Activated naive CD4-positive, alpha-beta T cell (primary cell): Measurements from ENCODE around the gene SH3D19.

Source experiments
- DNase-seq, 4 experiments: peaks; one replicate each; lab custom pipeline; 2025; lab: John Stamatoyannopoulos, UW

SH3D19 gene

DNA sequence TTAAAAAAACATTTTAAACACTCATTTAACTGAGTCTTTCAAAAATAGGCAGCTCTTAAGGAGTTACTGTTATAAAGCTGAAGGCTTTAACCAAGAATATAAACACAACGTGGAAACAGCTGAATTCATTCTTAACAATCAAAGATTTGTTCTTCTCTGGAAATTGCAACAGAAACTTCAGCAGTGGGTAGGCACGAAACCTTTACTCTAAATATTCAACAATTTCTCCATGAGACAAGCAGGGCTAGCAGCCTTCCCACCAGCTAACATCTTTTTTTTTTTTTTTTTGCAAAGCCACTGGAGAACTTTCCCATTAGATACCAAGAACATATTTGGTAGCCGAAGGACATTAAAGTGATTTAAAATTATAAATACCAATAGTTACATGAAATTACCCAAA is 126.7 kb downstream of the SH3D19 start:
- no peak for DNase-seq

DNA sequence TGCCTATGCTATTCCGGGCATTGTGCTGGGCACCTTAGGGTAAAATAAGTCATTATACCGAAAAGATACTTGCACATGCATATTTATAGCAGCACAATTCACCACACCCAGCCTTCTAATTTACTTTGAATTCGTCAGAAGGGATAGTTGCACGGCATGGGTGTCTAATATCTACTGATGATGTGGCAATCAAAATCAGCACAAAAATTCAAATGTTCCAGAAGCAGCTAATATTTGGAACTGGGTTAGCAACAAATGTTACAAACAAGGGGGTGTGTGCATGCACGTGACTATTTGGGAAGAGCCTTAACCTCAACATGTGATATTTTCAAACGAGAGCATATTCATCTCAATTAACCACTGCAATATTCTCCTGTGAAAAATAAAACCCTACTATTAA is 128.2 kb downstream of the SH3D19 start:
- no peak for DNase-seq

DNA sequence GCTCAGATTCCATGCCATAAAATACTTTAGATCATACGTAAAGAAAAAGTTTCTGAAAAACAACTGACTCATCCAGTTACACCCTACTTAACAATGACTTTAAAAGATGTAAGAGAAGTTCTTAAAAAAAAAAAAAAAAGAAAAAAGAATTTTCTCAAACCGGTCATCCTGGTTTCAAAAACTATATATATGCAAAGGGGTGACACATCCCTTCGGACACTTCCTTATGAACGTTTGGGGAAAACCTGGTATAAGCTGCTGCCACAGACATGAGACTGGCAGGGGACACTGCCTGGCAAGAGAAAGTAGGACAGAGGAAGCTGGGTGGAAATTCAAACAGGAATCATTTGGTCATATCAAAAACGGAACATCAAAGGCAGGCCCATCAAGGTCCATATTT is 129.6 kb downstream of the SH3D19 start:
- DNase-seq: no peak

DNA sequence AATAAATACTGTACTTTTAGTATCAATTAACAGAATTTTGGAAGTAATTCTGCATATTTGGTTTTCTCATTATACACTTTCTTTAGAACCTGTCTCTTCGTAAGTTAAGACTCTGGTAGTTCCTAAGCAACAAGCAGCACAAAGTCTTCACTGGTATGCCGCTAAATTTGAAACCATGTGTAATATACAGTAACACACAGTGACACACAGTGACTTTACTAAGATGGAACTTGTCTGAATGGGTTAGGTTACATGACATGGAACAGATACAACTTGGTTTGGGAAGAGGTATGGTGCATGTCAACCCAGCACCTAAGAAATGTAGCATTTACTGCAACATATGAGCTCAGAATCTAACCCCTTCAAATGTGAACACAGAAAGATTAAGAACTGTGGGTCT is 132.0 kb downstream of the SH3D19 start:
- no peak for DNase-seq

DNA sequence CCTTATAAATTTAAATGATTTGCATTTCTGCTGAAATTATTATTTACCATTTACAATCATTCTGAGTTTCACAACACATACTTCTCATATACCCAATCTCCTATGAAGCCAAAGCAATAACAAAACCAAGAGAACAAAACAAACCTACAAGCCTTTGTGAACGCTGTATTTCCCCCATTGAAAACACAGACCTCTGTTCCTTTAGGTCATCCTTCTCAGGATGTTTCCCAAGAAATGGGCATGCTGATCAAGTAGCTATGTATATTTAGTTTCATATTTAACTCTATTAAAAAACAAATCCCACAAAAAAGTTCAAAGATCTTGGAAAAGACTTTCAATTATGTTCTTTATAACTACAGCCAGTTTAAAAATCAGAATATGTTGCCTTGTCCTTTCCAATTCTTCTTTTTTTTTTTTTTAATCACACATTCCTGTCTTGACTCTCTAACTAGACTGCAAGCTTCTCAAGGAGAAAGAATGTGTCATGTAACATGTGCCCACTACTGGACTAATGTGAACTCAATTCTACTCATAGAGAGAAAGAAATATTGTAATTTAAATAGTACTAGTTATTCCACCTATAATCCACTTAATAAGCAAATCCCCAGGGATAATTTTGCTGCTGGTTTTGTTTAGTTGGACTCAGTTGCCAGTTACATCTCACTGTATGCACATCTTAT is 132.7 kb downstream of the SH3D19 start:
- no peak for DNase-seq

DNA sequence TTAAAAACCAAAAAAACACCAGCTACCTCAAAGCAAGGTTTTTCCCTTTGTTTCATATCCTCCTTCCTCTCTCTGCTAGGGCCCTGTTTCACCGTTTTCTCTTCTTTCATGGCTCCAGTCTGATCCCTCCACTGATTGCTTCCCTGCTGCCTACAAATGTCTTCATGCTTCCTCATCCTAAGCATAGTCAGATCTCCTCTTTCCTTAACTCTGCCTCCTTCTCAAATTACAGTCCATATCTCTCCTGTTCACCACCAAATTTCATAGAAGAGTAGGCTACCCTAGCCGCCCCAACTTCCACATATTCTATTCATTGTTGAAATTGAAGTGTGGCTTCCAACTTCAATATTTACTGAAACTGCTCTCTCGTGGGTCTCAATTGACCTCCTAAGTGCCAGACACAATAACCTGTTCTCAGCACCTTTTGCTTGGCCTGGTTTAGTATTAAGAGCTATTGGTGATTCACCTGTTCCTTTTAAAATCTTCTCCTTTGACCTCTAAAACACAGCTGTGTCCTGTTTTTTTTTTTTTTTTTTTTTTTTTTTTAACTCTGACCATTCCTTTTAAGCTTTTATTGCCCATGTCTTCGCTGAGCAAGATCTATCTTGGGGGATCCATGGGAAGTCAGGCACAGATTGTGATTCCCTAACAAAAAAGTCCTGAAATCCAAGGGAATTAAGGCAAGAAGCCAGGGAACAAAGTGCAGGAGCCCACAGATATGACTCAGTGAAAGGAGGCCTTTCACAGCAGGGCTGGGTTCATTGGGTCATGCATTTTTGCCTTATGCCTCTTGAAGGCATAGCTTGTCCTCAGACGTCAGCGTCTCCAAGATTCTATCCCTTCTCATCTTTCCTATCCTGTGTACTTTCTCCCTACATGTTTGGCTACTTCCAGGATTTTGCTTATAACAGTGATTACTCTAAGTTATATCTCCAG is 140.6 kb downstream of the SH3D19 start:
- no peak for DNase-seq

DNA sequence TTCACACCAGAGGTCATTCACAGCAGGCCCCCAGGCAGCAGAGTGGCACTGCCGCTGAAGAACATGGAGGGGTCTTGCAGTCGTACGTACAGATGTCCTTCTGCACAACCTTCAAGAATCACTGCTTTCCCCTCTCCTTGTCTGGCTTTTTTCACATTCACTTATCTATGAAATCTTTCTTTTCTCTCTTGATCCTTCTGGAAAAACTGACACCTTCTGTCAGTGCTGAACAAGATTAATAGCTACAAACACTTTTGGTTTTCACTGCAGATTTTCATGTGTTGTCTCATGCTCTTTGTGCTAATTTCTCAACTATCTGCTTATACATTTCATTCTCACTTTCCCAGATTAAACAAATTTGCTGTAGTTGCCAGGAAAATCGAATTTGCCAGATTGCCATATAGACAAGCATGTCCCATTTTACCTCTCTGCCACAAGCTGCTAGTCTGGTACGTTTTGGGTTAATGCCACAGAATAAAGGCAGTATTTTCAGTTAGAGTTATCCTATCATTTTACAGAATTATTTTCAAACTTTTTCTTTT is 142.9 kb downstream of the SH3D19 start:
- DNase-seq: no peak

DNA sequence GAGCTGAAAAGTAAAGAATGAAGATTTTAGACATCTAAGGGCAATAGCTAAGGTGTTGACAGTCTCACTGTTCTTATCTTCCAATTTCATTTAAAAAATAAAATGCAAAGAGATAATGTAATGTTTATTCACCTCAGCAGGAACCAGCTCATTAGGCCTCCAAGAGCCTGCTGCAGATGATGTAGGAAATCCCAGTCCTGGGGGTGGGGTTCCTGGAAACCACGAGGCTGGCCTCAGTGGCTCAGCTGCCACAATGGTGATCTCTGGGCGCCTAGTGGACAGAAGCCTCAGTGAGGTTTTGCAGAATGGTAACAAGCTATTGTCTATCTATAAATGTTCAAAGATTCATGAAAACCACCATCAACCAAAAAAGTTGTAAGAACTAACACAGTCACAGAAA is 148.7 kb downstream of the SH3D19 start:
- DNase-seq: no peak

DNA sequence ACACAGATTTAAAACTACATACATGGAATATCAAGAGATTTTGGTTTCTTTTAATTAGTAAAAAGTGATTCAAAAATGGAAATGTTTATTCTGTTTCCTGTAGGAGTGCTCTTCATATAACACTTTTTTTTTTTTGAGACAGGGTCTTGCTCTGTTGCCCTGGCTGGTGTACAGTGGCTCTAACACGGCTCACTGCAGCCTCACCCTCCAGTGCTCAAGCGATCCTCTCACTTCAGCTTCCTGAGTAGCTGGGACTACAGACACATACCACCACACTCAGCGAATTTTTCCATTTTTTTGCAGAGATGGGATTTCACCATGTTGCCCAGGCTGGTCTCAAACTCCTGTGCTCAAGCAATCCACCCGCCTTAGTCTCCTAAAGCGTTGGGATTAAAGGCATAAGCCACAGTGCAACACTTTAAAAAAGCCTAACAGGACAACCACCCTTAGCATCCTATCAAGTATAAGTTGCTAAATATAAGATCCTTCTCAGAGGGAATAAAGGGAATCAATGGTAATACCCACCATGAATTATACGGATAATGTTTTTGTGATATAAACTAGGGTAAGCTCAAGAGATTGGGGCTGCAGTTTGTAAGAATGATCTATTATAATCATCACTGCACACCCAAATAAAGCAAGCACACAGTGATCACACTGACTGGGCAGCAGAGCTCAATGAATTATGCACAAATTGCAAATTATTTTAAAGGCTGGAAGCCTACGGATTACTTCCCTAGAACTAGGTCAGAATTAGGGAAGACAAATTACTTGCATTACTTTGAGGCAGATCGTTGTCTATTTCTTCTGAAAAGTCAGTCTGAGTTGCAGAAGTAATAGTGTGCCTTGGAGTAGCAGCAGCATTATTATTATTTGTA is 149.4 kb downstream of the SH3D19 start:
- DNase-seq: no peak

DNA sequence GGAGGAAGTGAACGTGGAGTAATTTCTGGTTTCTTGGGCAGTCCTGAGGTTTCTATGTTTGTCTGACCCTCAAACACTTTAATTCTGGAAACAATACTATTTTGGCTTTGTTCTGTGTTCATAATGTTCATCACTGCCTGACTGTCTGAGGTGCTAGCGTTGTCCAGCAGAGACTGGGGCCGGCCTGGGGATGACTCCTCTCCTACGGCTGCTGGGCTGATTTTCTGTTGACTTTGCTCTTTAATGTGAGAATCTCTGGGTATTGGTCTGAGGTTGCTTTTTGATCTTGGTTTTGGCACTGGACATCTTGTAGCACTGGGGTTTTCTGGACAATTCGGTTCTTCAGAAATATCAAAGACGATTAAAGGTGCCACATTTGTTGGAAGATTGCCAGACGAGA is 150.2 kb downstream of the SH3D19 start:
- DNase-seq: no peak

DNA sequence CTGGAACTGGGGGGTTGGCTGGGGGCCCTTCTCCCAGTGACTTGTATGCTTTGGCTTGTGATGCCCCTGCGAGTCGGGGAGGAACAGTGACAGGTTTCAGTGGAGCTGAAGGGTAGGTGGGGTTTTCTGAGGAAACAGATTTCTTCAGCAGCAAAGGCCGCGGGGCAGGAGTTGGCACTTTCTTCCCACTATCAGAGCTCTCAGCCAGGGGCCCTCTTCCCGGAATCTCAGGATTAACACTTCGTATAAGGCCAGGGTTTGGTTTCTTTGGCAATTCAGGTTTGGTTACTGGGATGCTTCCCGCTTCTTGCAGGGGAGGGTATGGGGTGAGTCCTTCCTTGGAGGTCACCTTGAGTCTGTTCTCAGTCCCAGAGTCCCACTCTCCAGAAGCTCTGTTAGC is 150.6 kb downstream of the SH3D19 start:
- no peak for DNase-seq

DNA sequence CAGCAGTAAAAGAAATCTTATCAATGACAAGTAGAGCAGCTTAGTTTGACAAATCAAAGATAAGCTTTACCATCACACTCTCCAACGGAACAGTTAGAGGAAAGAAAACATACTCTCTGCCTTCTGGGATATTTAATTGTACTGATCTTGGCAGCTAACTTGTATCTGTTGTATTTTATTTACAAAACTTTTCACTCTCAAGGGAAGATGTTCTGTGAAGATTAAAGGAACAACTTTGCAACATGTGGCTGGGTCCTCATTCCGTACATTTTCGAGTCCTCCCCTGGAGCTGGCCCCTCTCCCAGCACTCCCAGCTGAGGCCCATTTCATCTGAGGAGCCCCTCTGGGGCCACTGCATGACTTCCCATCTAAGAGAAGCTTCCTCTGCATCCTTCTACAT is 151.5 kb downstream of the SH3D19 start:
- no peak for DNase-seq

DNA sequence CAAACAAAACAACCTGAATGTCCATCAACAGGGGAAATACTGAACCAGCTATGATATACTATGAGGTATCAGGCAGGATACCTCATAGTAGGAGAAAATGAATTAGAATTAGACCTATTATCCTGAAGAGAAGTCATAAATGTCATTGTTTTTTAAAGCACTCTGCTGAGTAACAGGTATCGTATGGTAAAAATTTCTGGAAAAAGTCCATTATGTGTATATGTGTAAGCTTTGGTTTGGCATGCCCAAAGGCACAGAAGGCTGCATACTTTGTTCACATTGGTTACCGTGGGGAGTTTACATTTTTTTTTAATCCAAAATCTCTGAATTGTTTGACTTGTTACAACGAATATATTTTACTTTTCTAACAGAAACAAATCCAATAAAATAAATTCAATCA is 155.5 kb downstream of the SH3D19 start:
- no peak for DNase-seq

DNA sequence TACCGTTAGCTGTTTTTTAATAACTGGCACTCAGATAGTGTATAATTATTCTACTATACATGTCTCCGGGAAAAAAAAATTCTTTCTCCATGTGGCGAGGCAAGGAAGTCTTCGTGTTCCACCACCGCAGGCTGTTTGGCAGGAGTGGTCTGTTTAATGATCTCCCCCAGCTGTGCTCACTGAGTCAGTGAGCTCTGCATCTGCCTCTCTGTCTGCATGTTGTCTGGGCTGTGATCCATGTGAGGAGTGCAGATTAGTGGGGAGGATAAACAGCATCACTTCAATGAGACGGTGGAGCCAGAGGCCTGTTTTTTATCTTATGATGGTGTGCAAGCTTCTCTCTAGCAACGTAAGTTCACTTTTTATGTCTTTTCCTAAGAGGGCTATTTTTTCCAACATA is 156.2 kb downstream of the SH3D19 start:
- DNase-seq: no peak

DNA sequence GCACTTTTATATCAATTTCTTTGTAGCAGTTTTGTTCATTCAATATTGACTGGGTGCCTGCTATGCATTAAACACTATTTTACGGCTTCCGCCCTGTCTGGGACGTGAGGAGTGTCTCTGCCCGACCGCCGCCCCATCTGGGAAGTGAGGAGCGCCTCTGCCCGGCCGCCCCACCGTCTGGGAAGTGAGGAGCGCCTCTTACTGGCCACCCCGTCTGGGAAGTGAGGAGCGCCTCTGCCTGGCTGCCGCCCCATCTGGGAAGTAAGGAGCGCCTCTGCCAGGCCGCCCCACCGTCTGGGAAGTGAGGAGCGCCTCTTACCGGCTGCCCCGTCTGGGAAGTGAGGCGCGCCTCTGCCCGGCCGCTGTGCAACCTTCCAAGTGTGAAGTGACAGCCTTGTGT is 157.8 kb downstream of the SH3D19 start:
- DNase-seq: no peak

DNA sequence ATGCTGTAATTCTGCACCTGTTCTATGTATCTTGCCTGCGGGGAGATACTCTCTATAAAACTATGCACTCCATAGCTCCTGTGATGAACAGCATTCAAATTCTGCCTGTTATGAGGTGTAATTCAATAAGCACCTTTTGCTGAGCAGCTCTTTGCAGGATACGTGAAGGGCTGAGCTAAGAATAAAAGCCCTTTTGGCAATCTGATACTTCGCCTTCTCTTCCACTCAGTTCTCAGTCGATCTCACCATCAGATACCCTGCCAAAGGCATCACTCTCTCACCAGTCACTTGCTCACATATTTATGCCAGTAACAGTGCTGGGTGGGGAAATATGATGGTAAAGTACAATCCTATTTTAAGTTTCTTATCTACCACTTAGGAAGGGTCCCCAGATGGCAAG is 158.8 kb downstream of the SH3D19 start:
- DNase-seq: no peak

DNA sequence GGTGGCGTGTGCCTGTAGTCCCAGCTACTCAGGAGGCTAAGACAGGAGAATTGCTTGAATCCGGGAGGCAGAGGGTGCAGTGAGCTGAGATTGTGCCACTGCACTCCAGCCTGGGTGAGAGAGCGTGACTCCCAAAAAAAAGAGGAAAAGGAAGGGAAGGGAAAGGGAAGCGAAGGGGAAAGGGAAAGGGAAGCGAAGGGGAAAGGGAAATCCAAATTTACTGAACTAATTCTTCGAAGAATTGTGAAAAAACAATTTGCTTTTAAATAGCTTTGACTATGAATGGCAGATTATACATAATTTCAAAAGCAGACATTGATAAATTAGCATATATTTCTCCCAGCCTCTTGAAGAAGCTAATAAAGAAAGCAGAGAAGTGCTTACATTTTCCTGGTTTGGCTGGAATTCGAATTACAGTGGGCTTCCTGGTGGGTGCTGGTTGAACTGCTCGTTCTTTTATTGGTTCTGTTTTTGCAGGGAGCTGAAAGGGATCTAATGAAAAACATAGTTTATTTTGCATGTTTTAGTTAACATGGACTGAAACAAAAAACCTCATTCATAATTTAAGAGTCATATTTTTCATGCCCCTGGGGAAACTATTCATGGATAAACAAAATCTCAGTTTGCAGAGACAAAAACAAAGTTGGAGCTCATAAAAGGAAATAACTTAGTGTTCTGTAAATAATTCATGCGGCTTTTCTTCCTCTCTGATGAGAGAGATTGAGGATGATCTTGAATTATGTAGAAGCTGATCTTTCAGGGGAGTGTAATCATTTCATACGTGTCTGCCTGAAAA is 160.0 kb downstream of the SH3D19 start:
- no peak for DNase-seq

DNA sequence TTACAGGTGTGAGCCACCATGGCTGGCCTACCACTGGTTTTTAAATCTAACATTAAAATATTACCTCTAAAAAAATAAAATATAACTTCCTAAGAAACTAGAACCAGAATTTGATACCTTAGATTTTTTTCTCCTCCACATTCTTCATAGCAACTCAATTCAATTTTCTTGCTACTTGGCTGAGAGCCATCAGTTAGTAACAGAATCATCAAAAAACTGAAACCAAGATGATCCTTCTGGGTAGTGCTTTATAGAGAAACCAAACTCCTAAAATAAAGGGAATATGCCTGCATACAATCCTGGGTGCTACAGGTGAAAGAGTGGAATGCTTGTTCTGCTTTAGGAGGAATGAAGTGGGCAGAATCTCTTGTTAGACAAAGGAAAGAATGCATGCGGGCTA is 161.6 kb downstream of the SH3D19 start:
- no peak for DNase-seq

DNA sequence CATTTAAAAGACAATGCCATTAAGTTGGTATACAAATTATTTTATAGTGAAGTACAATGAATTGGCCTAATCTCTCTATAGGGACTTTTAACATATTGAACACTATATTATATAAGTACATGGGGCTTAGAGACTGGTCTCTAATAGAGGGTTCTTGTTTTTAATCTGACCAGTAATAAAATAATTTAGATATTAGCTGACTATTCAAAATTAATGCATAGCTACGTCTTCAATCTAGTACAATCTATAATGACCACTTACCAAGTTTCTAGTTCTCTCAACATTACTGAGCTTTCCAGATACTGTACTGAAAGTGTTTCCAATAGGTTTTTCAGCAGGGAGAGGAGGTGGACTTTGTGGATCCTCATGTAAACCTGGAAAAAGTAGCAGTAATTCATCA is 166.4 kb downstream of the SH3D19 start:
- no peak for DNase-seq

DNA sequence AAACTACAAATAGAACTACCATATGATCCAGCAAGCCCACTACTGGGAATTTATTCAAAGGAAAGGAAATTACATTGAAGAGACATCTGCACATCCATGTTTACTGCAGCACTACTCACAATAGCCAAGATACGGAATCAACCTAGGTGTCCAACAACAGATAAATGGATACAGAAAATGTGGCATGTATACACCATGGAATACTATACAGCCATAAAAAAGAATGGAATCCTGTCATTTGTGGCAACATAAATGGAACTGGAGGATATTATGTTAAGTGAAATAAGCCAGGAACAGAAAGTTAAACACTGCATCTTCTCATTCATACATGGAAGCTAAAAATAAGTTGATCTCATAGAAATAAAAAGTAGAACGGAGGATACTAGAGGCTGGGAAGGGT is 167.9 kb downstream of the SH3D19 start:
- DNase-seq: no peak

DNA sequence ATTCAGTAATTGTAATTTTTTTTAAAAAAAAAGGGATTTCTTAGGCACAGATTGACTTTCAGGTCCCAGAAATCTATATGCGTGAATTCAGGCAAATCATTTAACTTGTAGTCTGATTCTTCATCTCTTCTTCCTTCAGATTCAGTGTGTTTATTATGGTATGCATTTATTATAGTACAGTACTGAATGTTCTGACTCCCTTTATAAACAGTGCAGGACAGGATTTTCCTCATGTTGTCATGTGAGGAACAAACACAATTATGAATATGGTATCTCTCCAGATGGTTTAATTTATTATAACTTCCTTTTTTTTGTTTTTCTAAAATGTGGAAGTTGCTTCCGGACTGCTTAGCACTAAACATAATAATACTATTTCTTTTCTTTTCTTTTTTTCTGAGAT is 171.8 kb downstream of the SH3D19 start:
- no peak for DNase-seq
